ES-I3 (cell line): ENCODE data around the gene HOXB1.
"Not testable (repeated sequence)": the region's sequence is repeated elsewhere in the genome, so short reads cannot be mapped to it uniquely, and the experiment has no call there.

ENCODE experiments used
- H3K36me3 ChIP-seq: 2 replicates; pipeline ENCODE4 v1.6.1; 2013; ENCODE audit warnings: mild to moderate bottlenecking, low read length, control low read depth, moderate library complexity; ENCODE audit not compliant: insufficient read depth
- H3K4me1 ChIP-seq: 2 replicates; pipeline ENCODE4 v1.6.1; 2013; ENCODE audit warnings: mild to moderate bottlenecking, control low read depth, low read length; ENCODE audit not compliant: insufficient read depth
- H3K9ac ChIP-seq: 2 replicates; pipeline ENCODE4 v1.6.1; 2013; ENCODE audit warnings: low read depth, mild to moderate bottlenecking, low read length, moderate library complexity
- H3K9me3 ChIP-seq: 2 replicates; pipeline ENCODE4 v1.6.1; 2013; ENCODE audit warnings: mild to moderate bottlenecking, low read length, moderate library complexity; ENCODE audit not compliant: control insufficient read depth, insufficient read depth

Gene HOXB1

GRCh38 chr17:48514477-48514876, 16.3 kb downstream of the HOXB1 start:
- H3K9ac ChIP-seq = no peak overlapping the region
- peaks cover 24% of the 10 kb centered on the region for H3K4me1 ChIP-seq
- no peaks in the 10 kb centered on the region for H3K36me3 ChIP-seq
- H3K9me3 ChIP-seq = no peaks in the 10 kb centered on the region

- no peak overlapping the region for H3K9ac ChIP-seq
- H3K4me1 ChIP-seq = peaks cover 23% of the 10 kb centered on the region
- H3K36me3 ChIP-seq = no peaks in the 10 kb centered on the region
- H3K9me3 ChIP-seq = no peaks in the 10 kb centered on the region
Measured at GRCh38 chr17:48513666-48514455, 16.9 kb downstream of the HOXB1 start.

DNA sequence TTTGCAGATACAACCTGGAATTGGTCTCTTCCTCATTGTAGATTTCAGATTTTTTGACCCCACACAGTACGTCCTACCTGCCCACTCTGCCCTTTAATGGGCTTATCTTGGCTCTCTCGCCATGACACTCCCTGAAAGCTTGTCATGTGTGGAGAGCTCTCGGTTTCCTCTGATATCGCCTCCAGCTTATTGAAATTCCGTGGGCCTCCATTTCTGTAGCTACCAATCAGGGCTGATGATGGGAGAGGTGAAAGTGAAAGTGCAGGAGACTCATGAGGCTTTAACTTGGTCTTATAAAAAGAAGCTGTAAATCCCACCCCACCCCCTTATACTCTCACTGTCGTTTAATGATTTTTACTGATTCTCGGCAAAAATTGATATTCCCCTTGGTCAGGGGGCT, 17.7 kb downstream of the HOXB1 start:
- H3K9me3 ChIP-seq = no peaks in the 10 kb centered on the region
- no peaks in the 10 kb centered on the region for H3K36me3 ChIP-seq
- H3K4me1 ChIP-seq = peaks cover 23% of the 10 kb centered on the region
- no peak overlapping the region for H3K9ac ChIP-seq

DNA sequence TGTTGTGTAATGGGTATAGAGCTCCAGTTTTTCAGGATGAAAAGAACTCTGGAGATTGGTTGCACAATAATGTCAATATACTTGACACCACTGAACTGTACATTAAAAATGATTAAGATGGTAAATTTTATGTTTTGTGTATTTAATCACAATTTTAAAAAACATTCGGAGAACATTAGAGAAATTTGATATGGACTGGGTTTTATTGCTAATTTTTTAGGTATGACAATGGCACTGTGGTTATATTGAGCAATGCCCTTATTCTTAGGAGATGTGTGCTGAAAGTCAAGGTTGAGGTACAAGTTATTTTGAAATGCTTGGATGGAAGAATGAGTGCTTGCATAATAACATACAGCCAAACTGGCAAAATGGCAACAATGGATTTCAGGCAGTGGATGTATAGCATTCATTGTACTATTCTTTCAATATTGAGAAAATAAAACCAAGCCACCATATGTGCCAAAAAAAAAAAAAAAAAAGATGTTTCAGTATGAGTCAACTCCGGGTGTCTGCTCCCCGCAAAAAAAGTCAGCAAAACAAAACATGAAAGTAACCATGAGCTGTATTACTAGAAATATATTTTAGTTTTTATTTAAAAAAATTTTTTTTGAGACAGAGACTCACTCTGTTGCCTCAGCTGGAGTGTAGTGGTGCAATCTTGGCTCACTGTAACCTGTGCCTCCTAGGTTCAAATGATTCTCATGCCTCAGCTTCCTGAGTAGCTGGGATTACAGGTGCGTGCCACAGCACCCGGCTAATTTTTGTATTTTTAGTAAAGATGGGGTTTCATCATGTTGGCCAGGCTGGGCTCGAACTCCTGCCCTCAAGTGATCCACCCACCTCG, 19.8 kb downstream of the HOXB1 start:
- Histone ChIP-seq H3K4me1 (peaks cover 18% of the 10 kb centered on the region), H3K9me3 (no peaks in the 10 kb centered on the region), H3K36me3 (no peaks in the 10 kb centered on the region), H3K9ac (no peak overlapping the region)

DNA sequence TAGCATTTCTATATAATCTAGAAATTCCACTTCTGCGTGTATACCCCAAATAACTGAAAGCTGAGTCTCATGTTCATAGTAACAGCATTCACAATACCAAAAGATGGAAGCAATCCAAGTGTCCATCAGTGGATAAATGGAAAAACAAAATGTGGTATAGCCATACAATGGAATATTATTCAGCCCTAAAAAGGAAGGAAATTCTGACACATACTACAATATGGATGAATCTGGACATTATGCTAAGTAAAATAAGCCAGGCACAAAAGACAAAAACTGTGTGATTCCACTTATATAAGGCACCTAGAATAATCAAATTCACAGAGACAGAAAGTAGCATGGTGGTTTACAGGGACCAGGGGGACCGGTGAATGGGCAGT, 20.4 kb downstream of the HOXB1 start:
- Histone ChIP-seq H3K36me3 (no peaks in the 10 kb centered on the region), H3K4me1 (peaks cover 22% of the 10 kb centered on the region), H3K9ac (no peak overlapping the region), H3K9me3 (no peaks in the 10 kb centered on the region)

GRCh38 chr17:48509708-48510107, 21.1 kb downstream of the HOXB1 start:
- H3K36me3 ChIP-seq, H3K9me3 ChIP-seq, H3K9ac ChIP-seq: not testable (repeated sequence)
- peaks cover 18% of the 10 kb centered on the region for H3K4me1 ChIP-seq

GRCh38 chr17:48506246-48506645, 24.6 kb downstream of the HOXB1 start:
- Histone ChIP-seq H3K9ac (no peak overlapping the region), H3K36me3 (no peaks in the 10 kb centered on the region), H3K4me1 (peaks cover 18% of the 10 kb centered on the region), H3K9me3 (no peaks in the 10 kb centered on the region)

DNA sequence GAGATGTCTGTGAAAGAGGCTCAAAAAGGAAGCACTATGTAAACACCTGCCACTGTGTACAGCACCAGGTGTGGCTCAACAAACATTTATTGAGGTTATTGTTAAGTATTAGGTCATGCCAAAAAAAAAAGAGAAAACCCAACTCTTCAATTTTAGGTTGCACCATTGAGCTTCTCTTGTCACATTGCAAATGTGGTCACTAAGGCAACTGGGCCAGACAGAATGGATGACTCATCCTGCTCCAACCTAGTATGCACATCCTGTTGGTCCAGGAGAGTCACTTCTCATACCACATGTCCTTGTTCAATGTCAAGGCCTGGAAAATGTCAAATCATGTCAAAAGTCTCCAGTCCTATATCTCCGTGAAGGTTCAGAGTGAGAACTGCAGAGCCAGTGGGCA, 25.0 kb downstream of the HOXB1 start:
- H3K9ac ChIP-seq = no peak overlapping the region
- H3K4me1 ChIP-seq = peaks cover 18% of the 10 kb centered on the region
- H3K36me3 ChIP-seq = no peaks in the 10 kb centered on the region

GRCh38 chr17:48504953-48505352, 25.9 kb downstream of the HOXB1 start:
- Histone ChIP-seq H3K9ac (no peak overlapping the region), H3K36me3 (no peaks in the 10 kb centered on the region), H3K4me1 (peaks cover 18% of the 10 kb centered on the region), H3K9me3 (no peaks in the 10 kb centered on the region)

More for the DNA sequence above, 25.0 kb downstream of the HOXB1 start:
- no peaks in the 10 kb centered on the region for H3K9me3 ChIP-seq

DNA sequence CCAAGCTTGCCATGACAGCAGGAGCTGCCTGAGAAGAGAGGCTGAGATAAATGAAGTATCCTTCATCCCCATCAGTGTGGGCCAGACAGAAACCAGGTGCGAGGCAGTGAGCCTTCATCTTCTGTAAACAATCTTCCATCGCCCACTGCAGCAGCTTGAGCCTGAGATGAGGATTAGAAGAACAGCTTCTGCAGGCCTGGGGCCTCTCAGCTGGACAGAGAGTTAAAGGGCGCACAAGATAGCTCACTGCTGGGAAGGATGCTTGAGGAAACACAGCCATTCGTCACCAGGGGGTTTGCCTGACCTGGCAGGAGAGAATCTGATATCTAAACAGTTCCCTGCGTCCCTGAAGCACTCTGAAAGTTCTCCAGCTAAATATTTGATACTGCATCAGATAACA, 27.1 kb downstream of the HOXB1 start:
- H3K36me3 ChIP-seq = no peaks in the 10 kb centered on the region
- no peaks in the 10 kb centered on the region for H3K9me3 ChIP-seq
- H3K4me1 ChIP-seq = peaks cover 18% of the 10 kb centered on the region
- H3K9ac ChIP-seq = no peak overlapping the region

GRCh38 chr17:48502901-48503300, 27.9 kb downstream of the HOXB1 start:
- H3K4me1 ChIP-seq = peaks cover 23% of the 10 kb centered on the region
- no peaks in the 10 kb centered on the region for H3K9me3 ChIP-seq
- H3K9ac ChIP-seq = no peak overlapping the region
- no peaks in the 10 kb centered on the region for H3K36me3 ChIP-seq

DNA sequence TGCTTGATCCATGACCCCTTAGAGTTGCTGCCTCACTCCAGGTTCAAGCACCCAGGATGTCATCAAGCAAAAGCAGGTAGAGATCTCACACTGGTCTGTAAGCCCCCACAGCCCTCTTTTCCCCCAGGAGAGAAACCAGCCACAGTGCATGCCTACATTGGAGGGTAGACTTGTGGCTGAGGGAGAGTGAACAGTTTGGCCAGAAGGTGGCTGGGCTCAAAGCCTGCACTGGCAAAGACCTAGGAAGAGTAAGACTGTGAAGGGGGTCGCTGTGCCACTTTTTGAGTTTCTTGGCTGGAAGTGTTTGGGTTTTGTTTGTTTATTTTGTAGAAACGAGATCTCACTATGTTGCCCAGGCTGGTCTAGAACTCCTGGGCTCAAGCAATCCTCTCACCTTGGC, 28.5 kb downstream of the HOXB1 start:
- no peaks in the 10 kb centered on the region for H3K36me3 ChIP-seq
- no peaks in the 10 kb centered on the region for H3K9me3 ChIP-seq
- no peak overlapping the region for H3K9ac ChIP-seq
- peaks cover 25% of the 10 kb centered on the region for H3K4me1 ChIP-seq

DNA sequence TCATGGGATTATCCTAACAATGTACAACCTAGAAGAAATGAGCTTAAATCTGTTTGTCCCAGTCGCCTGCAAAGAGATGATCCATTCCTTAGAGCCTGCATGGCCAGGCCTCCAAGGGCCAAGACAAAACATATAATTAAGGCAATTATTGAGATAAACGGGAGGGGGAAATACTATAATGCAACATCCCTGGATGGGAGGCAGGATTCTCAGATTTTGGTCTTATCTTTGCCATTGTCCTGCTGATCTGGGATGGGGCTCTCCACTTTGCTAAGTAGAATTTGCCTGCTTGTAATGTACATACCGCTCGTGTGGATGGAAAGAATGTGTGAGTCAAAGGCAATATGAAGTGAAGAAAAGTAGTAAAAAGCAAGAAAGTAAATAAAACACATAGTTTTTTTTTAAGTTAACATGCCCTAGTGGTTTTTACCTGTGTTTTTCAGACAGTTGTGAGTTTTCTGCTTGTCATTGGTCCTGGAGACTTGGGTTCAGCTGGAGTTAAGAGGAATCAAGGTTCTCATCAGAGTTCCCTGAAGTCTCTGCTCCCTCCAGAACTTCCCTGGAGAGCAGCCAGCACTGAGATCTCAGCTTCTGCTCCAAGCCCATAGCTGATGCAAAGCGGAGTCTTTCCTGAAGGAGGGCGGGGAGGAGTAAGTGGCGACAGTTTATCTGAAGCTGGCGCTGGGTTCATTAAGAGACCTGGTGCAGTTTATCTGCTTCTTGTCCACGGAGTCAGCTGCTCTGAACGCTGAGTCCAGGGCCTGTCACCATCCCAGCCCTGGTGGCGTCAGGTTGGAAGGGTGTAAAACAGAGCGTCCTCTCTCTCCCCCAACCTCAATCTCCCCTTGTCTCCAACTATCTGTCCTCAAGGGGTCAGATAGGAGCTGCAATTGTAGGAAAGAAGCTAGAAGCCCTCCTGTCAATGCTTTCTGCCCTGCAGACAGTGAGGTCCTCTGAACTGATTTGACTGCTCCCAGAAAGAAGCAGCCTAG, 30.1 kb downstream of the HOXB1 start:
- Histone ChIP-seq H3K9ac (no peak overlapping the region), H3K9me3 (no peaks in the 10 kb centered on the region), H3K4me1 (peaks cover 23% of the 10 kb centered on the region; the same call in 1 of the 2 replicates), H3K36me3 (no peaks in the 10 kb centered on the region)
